Neural crest cell (in vitro differentiated cells): ENCODE data around the gene RNF126. TPM values are rescaled to one million over a fixed set of nuclear protein-coding genes. Genes with fewer than 3 reads are reported as not detected.
A peak's percentile ranks its signal among the peaks of the same experiment; 100 is the strongest.

Source experiments
- DNase-seq: peaks from one replicate; pipeline ENCODE4 v3.0.0; 2021; ENCODE audit warnings: low read depth, mixed read lengths, low spot score
- H3K27ac Mint-ChIP-seq: one replicate; pipeline ENCODE4 v1.8.0; 2021; ENCODE audit warnings: mild to moderate bottlenecking, mixed read lengths; ENCODE audit not compliant: unreplicated experiment
- H3K27me3 Mint-ChIP-seq: 2 replicates; pipeline ENCODE4 v1.8.0; 2021; ENCODE audit warnings: low read depth, mild to moderate bottlenecking, mixed read lengths
- H3K36me3 Mint-ChIP-seq: 2 replicates; pipeline ENCODE4 v1.8.0; 2021; ENCODE audit warnings: low read depth, mild to moderate bottlenecking, mixed read lengths
- H3K4me1 Mint-ChIP-seq: 2 replicates; pipeline ENCODE4 v1.8.0; 2021; ENCODE audit warnings: mixed read lengths
- H3K4me3 Mint-ChIP-seq: one replicate; pipeline ENCODE4 v1.8.0; 2021; ENCODE audit warnings: mild to moderate bottlenecking, mixed read lengths
- H3K9me3 Mint-ChIP-seq: 2 replicates; pipeline ENCODE4 v1.8.0; 2021; ENCODE audit warnings: mixed read lengths
- total RNA-seq: library from RNA; stranded (reverse); gene quantifications from 2 replicates; pipeline ENCODE4 v1.2.1, GENCODE V29; 2021
- TF ChIP-seq, protein P1 (sequence below): fragments of 200-600 bp; sonication (generic); conservative IDR thresholded peaks from 2 replicates; pipeline ENCODE4 v1.5.0; 2021; ENCODE audit warnings: antibody characterized with exemption, mild to moderate bottlenecking

The RNF126 gene
- total RNA-seq, 1 donor from 2014 or later = 55.9 TPM

DNA sequence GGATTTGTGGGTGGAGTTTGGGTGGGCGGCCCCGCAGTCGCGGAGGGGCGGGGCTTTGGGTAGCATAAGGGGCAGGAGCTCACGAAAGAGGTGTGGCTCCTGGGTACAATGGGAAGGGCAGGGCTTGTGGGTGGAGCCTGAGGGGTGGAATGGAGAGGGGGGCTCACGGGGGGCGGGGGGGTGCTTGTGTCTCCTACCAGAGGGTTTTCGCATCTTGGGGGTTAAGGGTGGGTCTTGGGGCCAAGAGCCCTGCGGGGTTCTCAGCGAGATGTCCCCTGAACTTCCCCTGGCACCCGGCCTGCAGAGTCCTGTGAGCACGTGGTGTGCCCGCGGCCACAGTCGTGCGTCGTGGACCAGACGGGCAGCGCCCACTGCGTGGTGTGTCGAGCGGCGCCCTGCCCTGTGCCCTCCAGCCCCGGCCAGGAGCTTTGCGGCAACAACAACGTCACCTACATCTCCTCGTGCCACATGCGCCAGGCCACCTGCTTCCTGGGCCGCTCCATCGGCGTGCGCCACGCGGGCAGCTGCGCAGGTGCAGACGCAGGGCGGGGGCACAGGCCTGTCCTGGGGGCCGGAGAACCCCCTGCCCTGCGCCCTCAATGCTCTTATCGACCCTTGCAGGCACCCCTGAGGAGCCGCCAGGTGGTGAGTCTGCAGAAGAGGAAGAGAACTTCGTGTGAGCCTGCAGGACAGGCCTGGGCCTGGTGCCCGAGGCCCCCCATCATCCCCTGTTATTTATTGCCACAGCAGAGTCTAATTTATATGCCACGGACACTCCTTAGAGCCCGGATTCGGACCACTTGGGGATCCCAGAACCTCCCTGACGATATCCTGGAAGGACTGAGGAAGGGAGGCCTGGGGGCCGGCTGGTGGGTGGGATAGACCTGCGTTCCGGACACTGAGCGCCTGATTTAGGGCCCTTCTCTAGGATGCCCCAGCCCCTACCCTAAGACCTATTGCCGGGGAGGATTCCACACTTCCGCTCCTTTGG is 18.3 kb upstream of the RNF126 start:
- peak overlapping the region; percentile 96 for H3K4me3 Mint-ChIP-seq

DNA sequence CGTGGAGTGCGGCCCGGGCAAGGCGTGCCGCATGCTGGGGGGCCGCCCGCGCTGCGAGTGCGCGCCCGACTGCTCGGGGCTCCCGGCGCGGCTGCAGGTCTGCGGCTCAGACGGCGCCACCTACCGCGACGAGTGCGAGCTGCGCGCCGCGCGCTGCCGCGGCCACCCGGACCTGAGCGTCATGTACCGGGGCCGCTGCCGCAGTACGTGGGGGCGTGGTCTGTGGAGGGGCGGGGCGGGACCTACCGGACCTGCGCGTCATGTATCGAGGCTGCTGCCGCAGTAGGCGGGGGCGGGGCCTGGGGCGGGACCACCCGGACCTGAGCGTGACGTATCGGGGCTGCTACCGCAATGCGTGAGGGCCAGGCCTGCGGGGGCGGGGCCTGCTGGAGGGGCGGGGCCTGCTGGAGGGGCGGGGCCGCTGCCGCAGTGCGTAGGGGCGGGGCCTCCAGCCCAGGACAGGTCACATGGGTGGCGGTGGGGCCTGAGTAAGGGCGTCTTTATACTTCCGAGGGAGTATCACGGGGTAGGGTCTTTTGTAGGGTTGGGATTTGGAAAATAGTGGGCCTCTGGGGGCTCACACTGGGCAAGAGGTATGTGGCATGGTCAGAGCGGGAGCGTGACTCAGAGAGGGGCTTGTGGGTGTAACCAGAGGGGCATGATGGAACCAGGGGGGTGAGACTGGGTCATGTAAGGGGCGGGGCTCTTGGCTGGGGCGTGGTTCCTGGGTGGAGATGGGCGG is 17.4 kb upstream of the RNF126 start:
- peak overlapping the region; percentile 96 for H3K4me3 Mint-ChIP-seq
- peak overlapping the region; percentile 99 for H3K27ac Mint-ChIP-seq
- DNase-seq = peak; percentile 97
- peaks cover 28% of the 10 kb centered on the region for H3K27me3 Mint-ChIP-seq
- TF ChIP-seq, protein P1, sequence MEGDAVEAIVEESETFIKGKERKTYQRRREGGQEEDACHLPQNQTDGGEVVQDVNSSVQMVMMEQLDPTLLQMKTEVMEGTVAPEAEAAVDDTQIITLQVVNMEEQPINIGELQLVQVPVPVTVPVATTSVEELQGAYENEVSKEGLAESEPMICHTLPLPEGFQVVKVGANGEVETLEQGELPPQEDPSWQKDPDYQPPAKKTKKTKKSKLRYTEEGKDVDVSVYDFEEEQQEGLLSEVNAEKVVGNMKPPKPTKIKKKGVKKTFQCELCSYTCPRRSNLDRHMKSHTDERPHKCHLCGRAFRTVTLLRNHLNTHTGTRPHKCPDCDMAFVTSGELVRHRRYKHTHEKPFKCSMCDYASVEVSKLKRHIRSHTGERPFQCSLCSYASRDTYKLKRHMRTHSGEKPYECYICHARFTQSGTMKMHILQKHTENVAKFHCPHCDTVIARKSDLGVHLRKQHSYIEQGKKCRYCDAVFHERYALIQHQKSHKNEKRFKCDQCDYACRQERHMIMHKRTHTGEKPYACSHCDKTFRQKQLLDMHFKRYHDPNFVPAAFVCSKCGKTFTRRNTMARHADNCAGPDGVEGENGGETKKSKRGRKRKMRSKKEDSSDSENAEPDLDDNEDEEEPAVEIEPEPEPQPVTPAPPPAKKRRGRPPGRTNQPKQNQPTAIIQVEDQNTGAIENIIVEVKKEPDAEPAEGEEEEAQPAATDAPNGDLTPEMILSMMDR = peak; percentile 57
- H3K36me3 Mint-ChIP-seq = no peaks in the 10 kb centered on the region
- no peaks in the 10 kb centered on the region for H3K9me3 Mint-ChIP-seq
- H3K4me1 Mint-ChIP-seq = peaks cover 6% of the 10 kb centered on the region

More for the DNA sequence above, 18.3 kb upstream of the RNF126 start:
- Mint-ChIP-seq H3K27me3 (peaks cover 22% of the 10 kb centered on the region), H3K27ac (peak overlapping the region; percentile 99), H3K4me1 (peaks cover 7% of the 10 kb centered on the region), H3K36me3 (no peaks in the 10 kb centered on the region), H3K9me3 (no peaks in the 10 kb centered on the region)
- no peak for DNase-seq
- TF ChIP-seq, protein P1 = no peak

DNA sequence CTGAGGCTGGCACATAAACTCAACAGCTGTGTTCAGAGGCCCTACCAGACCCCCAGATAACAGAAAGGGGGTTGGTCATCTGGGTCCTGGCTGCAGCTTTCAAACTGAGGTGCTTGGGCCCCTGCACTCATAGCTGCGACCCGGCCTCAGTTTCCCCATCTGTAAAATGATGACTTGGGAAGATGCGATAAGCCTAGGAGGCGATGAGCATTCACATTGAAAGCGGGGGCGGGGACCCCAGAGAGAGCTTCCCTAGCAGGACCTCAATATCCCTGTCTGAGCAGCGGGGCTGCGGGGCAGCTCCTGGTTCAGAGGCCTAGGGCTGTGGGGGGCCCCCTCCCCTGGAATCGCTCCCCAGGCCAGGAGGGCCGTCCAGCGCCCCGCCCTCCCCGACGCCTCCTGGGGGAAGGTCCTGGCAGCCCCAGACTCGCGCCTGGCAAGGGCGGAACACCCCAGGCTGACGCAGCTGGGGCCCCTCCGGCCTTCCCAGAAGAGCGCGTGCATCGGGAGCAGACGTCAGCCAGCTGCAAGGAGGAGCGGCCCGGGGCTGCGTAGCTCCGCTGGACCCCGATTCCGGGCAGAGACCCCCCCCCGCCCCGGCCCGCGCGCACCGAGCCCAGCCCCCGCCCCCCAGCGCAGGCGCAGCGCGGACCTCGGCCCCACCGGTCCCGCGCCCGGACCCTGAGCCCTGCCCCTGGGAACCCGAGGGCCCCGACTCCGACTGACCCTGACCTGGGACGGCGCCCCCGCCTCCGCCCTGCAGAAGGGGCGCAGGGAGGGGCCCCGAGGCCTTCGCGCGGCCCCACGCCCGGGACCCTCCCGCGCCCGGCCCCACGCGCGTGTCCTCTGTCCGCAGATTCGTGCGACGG is 16.6 kb upstream of the RNF126 start:
- Mint-ChIP-seq H3K4me1 (peaks cover 12% of the 10 kb centered on the region), H3K4me3 (peak overlapping the region; percentile 83), H3K27me3 (peaks cover 34% of the 10 kb centered on the region), H3K9me3 (no peaks in the 10 kb centered on the region), H3K27ac (no peak overlapping the region), H3K36me3 (no peaks in the 10 kb centered on the region)
- DNase-seq = peak; percentile 38
- TF ChIP-seq, protein P1 = no peak

DNA sequence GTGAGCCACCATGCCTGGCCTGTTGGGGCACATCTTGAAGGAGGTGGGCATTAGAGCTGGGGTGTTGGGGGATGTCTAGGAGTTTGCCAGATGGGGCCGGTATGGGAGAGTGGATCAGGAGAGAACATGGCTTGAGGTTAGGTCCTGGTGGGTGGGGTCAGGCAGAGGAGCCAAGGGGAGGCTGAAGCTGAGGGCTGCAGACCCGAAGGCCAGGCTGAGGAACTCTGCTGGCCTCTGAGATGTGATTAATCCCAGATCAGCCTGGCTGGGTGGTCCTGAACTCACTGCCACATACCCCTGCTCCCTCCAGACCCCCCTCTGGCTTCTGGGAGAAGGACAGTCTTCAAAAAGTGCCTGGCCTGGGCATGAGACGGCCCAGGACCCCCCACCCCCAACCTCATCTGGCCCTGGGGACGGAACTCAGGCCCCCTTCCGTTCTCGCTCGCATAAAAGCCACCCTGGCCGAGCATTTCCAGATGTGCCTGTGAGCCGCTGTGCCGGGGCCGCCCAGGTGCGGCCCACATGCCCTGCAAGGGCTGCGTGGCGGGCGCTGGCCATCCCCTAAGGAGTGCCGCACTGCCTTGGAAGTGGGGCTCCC is 15.9 kb upstream of the RNF126 start:
- Mint-ChIP-seq H3K27me3 (peaks cover 38% of the 10 kb centered on the region), H3K4me1 (peaks cover 16% of the 10 kb centered on the region), H3K9me3 (no peaks in the 10 kb centered on the region), H3K27ac (no peak overlapping the region), H3K36me3 (no peaks in the 10 kb centered on the region), H3K4me3 (peak overlapping the region; percentile 83)
- no peak for DNase-seq
- TF ChIP-seq, protein P1 = no peak
